HCT116 (cell line): Measurements from ENCODE around the gene CALML3. TPM values are rescaled to one million over a fixed set of nuclear protein-coding genes. Genes with fewer than 3 reads are reported as not detected.

Experiments used
- ATAC-seq: fragments of 200-7000 bp; cut with Tn5 transposase; 2 replicates; pipeline ENCODE4 v1.9.1; 2020; ENCODE audit warnings: mild to moderate bottlenecking, moderate library complexity
- BruUV-seq: library from RNA; stranded (reverse); fragments of 400-500 nt; replicated peaks from 2 replicates; lab custom pipeline; 2021; lab: Mats Ljungman, UMichigan
- CTCF ChIA-PET: fragments of 300-600 bp; sonication (Branson Sonifier 250); formaldehyde crosslinking; loops from one replicate; lab custom pipeline; 2021; ENCODE audit warnings: antibody characterized with exemption; lab: Charles Lee
- POLR2A ChIA-PET: fragments of 300-600, 350-600 bp; sonication (Branson Sonifier 250); formaldehyde crosslinking; loops from one replicate; lab custom pipeline; 2021; ENCODE audit warnings: antibody characterized with exemption; lab: Charles Lee
- RAD21 ChIA-PET, 2 experiments: fragments of 300-600 bp; sonication (Branson Sonifier 250); formaldehyde crosslinking; loops; one replicate each; lab custom pipeline; 2023; ENCODE audit warnings: low total read pairs in 2 of 2; ENCODE audit not compliant: uncharacterized antibody in 2 of 2, unreplicated experiment in 2 of 2, low non-redundant PET in 1 of 2; lab: Charles Lee
- DNase-seq: peaks from one replicate; pipeline ENCODE4 v3.0.0-alpha.2; 2010; ENCODE audit warnings: low read depth, low spot score
- H2AFZ ChIP-seq: fragments of 200-600 bp; shearing (Covaris generic), sonication (generic); 2 replicates; pipeline ENCODE4 v1.6.1; 2017; ENCODE audit warnings: low read depth, mixed run types, mixed read lengths, antibody characterized with exemption, low read length; ENCODE audit not compliant: poor library complexity, severe bottlenecking
- H3K27ac ChIP-seq: 2 replicates; pipeline ENCODE4 v1.5.1; 2012; ENCODE audit warnings: low read depth, low read length
- H3K27me3 ChIP-seq: fragments of 200-600 bp; sonication (generic); 2 replicates; pipeline ENCODE4 v1.6.1; 2016; ENCODE audit warnings: mixed run types, low read length, mixed read lengths; ENCODE audit not compliant: insufficient read depth
- H3K36me3 ChIP-seq, 2 experiments: fragments of 200-500 bp in 1 of 2; fragments of 200-600 bp in 1 of 2; sonication (Bioruptor generic) in 1 of 2; sonication (generic) in 1 of 2; 2 replicates each; pipeline versions ENCODE4 v1.5.1 to v1.6.1; 2014 to 2016; ENCODE audit warnings: low read length in 2 of 2, inconsistent platforms in 1 of 2, mixed read lengths in 1 of 2, mixed run types in 1 of 2; ENCODE audit not compliant: insufficient read depth in 2 of 2, control insufficient read depth in 1 of 2
- H3K4me1 ChIP-seq, 2 experiments: fragments of 200-600 bp in 1 of 2; sonication (generic) in 1 of 2; 2 replicates each; pipeline versions ENCODE4 v1.5.1 to v1.6.1; 2012 to 2017; ENCODE audit warnings: low read length in 2 of 2, inconsistent platforms in 1 of 2, mild to moderate bottlenecking in 1 of 2, mixed read lengths in 1 of 2, mixed run types in 1 of 2, moderate library complexity in 1 of 2; ENCODE audit not compliant: insufficient read depth in 2 of 2, control insufficient read depth in 1 of 2
- H3K4me2 ChIP-seq: fragments of 200-600 bp; sonication (generic); 2 replicates; pipeline ENCODE4 v1.6.1; 2017; ENCODE audit warnings: mixed run types, low read length, mixed read lengths
- H3K4me3 ChIP-seq, 2 experiments: fragments of 200-600 bp in 1 of 2; sonication (generic) in 1 of 2; replicated peaks in 1 of 2; 2 replicates each; pipeline ENCODE4 v1.5.1; 2011 to 2016; ENCODE audit warnings: low read length in 2 of 2, control low read depth in 1 of 2, low read depth in 1 of 2, mild to moderate bottlenecking in 1 of 2, mixed read lengths in 1 of 2, mixed run types in 1 of 2
- H3K79me2 ChIP-seq: fragments of 200-600 bp; sonication (generic); 2 replicates; pipeline ENCODE4 v1.6.1; 2017; ENCODE audit warnings: mild to moderate bottlenecking, mixed run types, low read length, moderate library complexity, mixed read lengths; ENCODE audit not compliant: insufficient read depth
- H3K9ac ChIP-seq: fragments of 200-600 bp; sonication (generic); 2 replicates; pipeline ENCODE4 v1.6.1; 2016; ENCODE audit warnings: low read length, mixed read lengths
- H3K9me2 ChIP-seq: fragments of 200-600 bp; sonication (generic), shearing (Covaris generic); 2 replicates; pipeline ENCODE4 v1.6.1; 2017; ENCODE audit warnings: mixed run types, mild to moderate bottlenecking, moderate library complexity; ENCODE audit not compliant: insufficient read depth
- H3K9me3 ChIP-seq, 2 experiments: fragments of 200-500 bp in 1 of 2; fragments of 200-600 bp in 1 of 2; sonication (Bioruptor generic) in 1 of 2; sonication (generic) in 1 of 2; 2 replicates each; pipeline ENCODE4 v1.6.1; 2014 to 2017; ENCODE audit warnings: low read length in 2 of 2, mixed read lengths in 2 of 2, inconsistent platforms in 1 of 2, low read depth in 1 of 2, mild to moderate bottlenecking in 1 of 2, mixed run types in 1 of 2, moderate library complexity in 1 of 2; ENCODE audit not compliant: control insufficient read depth in 1 of 2, insufficient read depth in 1 of 2
- H4K20me1 ChIP-seq: fragments of 200-600 bp; sonication (generic), shearing (Covaris generic); 2 replicates; pipeline ENCODE4 v1.6.1; 2017; ENCODE audit warnings: mixed run types, mild to moderate bottlenecking, moderate library complexity; ENCODE audit not compliant: insufficient read depth
- CBX3 ChIP-seq: IDR thresholded peaks from 2 replicates; pipeline ENCODE4 v1.6.1; 2012; ENCODE audit warnings: low read depth
- CTCF ChIP-seq, 3 experiments: fragments of 200-600 bp in 1 of 3; sonication (generic) in 1 of 3; IDR thresholded peaks in 2 of 3; conservative IDR thresholded peaks in 1 of 3; 2 replicates each; pipeline ENCODE4 v1.5.1; 2012 to 2017; ENCODE audit warnings: low read depth in 2 of 3, low read length in 2 of 3, antibody characterized with exemption in 1 of 3, borderline replicate concordance in 1 of 3, control low read depth in 1 of 3, mild to moderate bottlenecking in 1 of 3, mixed read lengths in 1 of 3, mixed run types in 1 of 3, moderate library complexity in 1 of 3; ENCODE audit not compliant: insufficient read depth in 1 of 3
- EGR1 ChIP-seq: IDR thresholded peaks from 2 replicates; pipeline ENCODE4 v1.6.1; 2012; ENCODE audit warnings: low read depth
- POLR2AphosphoS5 ChIP-seq: IDR thresholded peaks from 2 replicates; pipeline ENCODE4 v1.6.1; 2011; ENCODE audit warnings: mild to moderate bottlenecking, low read depth, low read length, moderate library complexity
- RAD21 ChIP-seq: IDR thresholded peaks from 2 replicates; pipeline ENCODE4 v1.6.1; 2012; ENCODE audit warnings: low read depth, mild to moderate bottlenecking
- ZBTB33 ChIP-seq: IDR thresholded peaks from 2 replicates; pipeline ENCODE4 v1.6.1; 2011; ENCODE audit warnings: mild to moderate bottlenecking, low read length, moderate library complexity; ENCODE audit not compliant: insufficient replicate concordance; ENCODE audit errors: extremely low read depth
- intact Hi-C: fragments of 100-400 bp; cut with micrococcal nuclease; formaldehyde crosslinking; loops from 2 replicates; pipeline ENCODE4 v1.10.0; 2022
- total RNA-seq: library from RNA; stranded (reverse); gene quantifications from one replicate; pipeline ENCODE4 v1.2.1, GENCODE V29; 2021; ENCODE audit not compliant: unreplicated experiment

The CALML3 gene
- total RNA-seq, 1 experiment from 2014 or later = not detected

- Histone ChIP-seq H3K9me2 (no peaks in the 10 kb centered on the region), H3K9ac (no peak overlapping the region), H3K4me2 (no peak overlapping the region), H3K27me3 (no peaks in the 10 kb centered on the region), H3K79me2 (no peaks in the 10 kb centered on the region), H3K4me3 (no peak overlapping the region), H3K9me3 (no peaks in the 10 kb centered on the region), H3K4me1 (peaks cover 0 to 5% of the 10 kb centered on the region in 2 experiments; a peak in 1 of 4 replicates), H3K27ac (no peak overlapping the region), H4K20me1 (no peaks in the 10 kb centered on the region), H3K36me3 (no peaks in the 10 kb centered on the region), H2AFZ (no peak overlapping the region)
- ATAC-seq = no peak
- no peak for TF ChIP-seq POLR2AphosphoS5
- no peak for TF ChIP-seq ZBTB33
- no peak for TF ChIP-seq CTCF (IDR thresholded peaks at IDR 0.05 in 2 of 3, conservative IDR thresholded peaks at IDR 0.05 in 1 of 3; ENCODE audit: borderline replicate concordance in 1 of 3, insufficient read depth in 1 of 3, low read depth in 2 of 3, low read length in 2 of 3)
- no peak for TF ChIP-seq CBX3
- no peak for TF ChIP-seq RAD21
- no peak for TF ChIP-seq EGR1
- POLR2A ChIA-PET = no interaction called here
- DNase-seq = no peak
- CTCF ChIA-PET = no interaction called here
- intact Hi-C loops = no loop called here
- BruUV-seq = no TSS peak
- RAD21 ChIA-PET = no interaction called here
Observed at GRCh38 chr10:5490698-5491464, 33.9 kb upstream of the CALML3 start.
